NT2/D1 (cell line): ENCODE results near the gene SUN2.

ENCODE experiments used
- DNase-seq: peaks from one replicate; pipeline ENCODE4 v3.0.0-alpha.2; 2011; ENCODE audit warnings: low read depth, low spot score
- H3K27me3 ChIP-seq: 2 replicates; pipeline ENCODE4 v1.6.0; 2011; ENCODE audit warnings: mild to moderate bottlenecking; ENCODE audit not compliant: insufficient read length, insufficient read depth
- H3K36me3 ChIP-seq: 2 replicates; pipeline ENCODE4 v1.6.1; 2011; ENCODE audit warnings: mild to moderate bottlenecking, low read length, mixed read lengths; ENCODE audit not compliant: insufficient read depth, insufficient read length
- H3K4me1 ChIP-seq: 2 replicates; pipeline ENCODE4 v1.5.1; 2011; ENCODE audit not compliant: insufficient read depth, insufficient read length
- H3K4me3 ChIP-seq: 2 replicates; pipeline ENCODE4 v1.5.1; 2011; ENCODE audit warnings: low read depth; ENCODE audit not compliant: insufficient read length
- H3K9ac ChIP-seq: 2 replicates; pipeline ENCODE4 v1.6.0; 2011; ENCODE audit warnings: low read depth; ENCODE audit not compliant: insufficient read length
- H3K9me3 ChIP-seq: 2 replicates; pipeline ENCODE4 v1.5.1; 2011; ENCODE audit warnings: mild to moderate bottlenecking, low read length; ENCODE audit not compliant: insufficient read depth
- SUZ12 ChIP-seq: IDR thresholded peaks from 2 replicates; pipeline ENCODE4 v1.6.1; 2011; ENCODE audit not compliant: insufficient read length, insufficient read depth; ENCODE audit errors: extremely low read depth
- YY1 ChIP-seq: IDR thresholded peaks from 2 replicates; pipeline ENCODE4 v1.6.1; 2011; ENCODE audit not compliant: insufficient read length, insufficient read depth
- ZNF274 ChIP-seq: IDR thresholded peaks from 2 replicates; pipeline ENCODE4 v1.6.1; 2011; ENCODE audit warnings: mild to moderate bottlenecking, low read depth, low read length

SUN2 gene

GRCh38 chr22:38762551-38762983 lies 6.8 kb upstream of the SUN2 start:
- TF ChIP-seq ZNF274 (no peak), SUZ12 (no peak), YY1 (no peak)
- H3K36me3 ChIP-seq = no peaks in the 10 kb centered on the region
- no peaks in the 10 kb centered on the region for H3K9me3 ChIP-seq
- H3K4me3 ChIP-seq = no peak overlapping the region
- H3K27me3 ChIP-seq = no peaks in the 10 kb centered on the region
- peaks cover 17% of the 10 kb centered on the region for H3K4me1 ChIP-seq
- DNase-seq = no peak
- no peak overlapping the region for H3K9ac ChIP-seq

GRCh38 chr22:38761202-38762162 lies 5.7 kb upstream of the SUN2 start:
- H3K27me3 ChIP-seq = peaks cover 8% of the 10 kb centered on the region
- no peak for TF ChIP-seq ZNF274
- no peak for TF ChIP-seq SUZ12
- TF ChIP-seq YY1 = no peak
- H3K9ac ChIP-seq = peak overlapping the region; percentile 21
- no peak for DNase-seq
- no peaks in the 10 kb centered on the region for H3K36me3 ChIP-seq
- H3K9me3 ChIP-seq = no peaks in the 10 kb centered on the region
- H3K4me1 ChIP-seq = peaks cover 17% of the 10 kb centered on the region
- no peak overlapping the region for H3K4me3 ChIP-seq

DNA sequence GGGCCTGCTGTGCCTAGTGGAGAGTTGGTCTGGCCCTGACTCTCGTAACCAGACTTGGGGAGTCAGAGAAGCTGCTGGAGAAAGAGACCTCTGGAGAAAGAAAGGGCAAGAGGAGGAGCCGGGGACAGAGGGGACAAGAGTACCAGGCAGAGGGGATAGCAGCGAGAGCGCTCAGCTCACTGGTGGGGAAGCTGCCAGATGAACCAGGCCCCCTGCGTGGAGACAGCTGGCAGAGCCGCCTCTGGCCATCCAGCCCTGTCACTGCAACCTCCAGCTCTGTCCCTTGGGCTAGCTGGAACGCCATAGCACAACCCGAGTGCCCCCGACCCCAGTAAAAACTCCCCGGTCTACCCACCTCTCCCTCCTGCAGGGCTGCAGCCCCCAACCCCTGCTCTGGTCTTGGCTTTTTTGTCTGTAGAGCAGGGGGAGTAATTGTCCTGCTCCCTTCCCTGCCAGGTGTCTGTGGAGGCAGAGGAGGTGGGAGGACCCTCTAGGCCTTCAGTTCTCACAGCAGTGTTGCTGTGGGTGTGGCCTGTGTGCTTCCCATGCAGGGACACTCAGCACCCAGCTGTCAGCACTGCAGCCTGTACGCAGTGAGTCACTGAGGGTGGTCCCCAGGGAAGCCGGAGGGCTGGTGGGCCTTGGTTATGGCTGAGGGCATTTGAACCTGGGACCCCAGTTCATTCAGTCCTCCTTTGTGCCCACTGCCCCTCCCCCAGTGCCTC lies 4.8 kb upstream of the SUN2 start:
- no peak overlapping the region for H3K4me3 ChIP-seq
- TF ChIP-seq ZNF274 (no peak), YY1 (no peak), SUZ12 (no peak)
- DNase-seq = no peak
- H3K36me3 ChIP-seq = no peaks in the 10 kb centered on the region
- H3K9ac ChIP-seq = peak overlapping the region; percentile 21
- no peaks in the 10 kb centered on the region for H3K9me3 ChIP-seq
- peaks cover 10% of the 10 kb centered on the region for H3K27me3 ChIP-seq
- peaks cover 11% of the 10 kb centered on the region for H3K4me1 ChIP-seq

- Histone ChIP-seq H3K36me3 (no peaks in the 10 kb centered on the region), H3K4me3 (no peak overlapping the region), H3K4me1 (peaks cover 10% of the 10 kb centered on the region), H3K9ac (no peak overlapping the region), H3K9me3 (no peaks in the 10 kb centered on the region), H3K27me3 (peaks cover 10% of the 10 kb centered on the region)
- TF ChIP-seq SUZ12 = no peak
- TF ChIP-seq YY1 = no peak
- no peak for DNase-seq
These were observed 3.2 kb upstream of the SUN2 start for GRCh38 chr22:38759005-38759404.

GRCh38 chr22:38758276-38758945 lies 2.6 kb upstream of the SUN2 start:
- peaks cover 8% of the 10 kb centered on the region for H3K4me1 ChIP-seq
- peaks cover 3% of the 10 kb centered on the region for H3K36me3 ChIP-seq
- H3K9ac ChIP-seq = no peak overlapping the region
- no peak for TF ChIP-seq YY1
- H3K4me3 ChIP-seq = no peak overlapping the region
- DNase-seq = no peak
- peaks cover 14% of the 10 kb centered on the region for H3K27me3 ChIP-seq
- no peaks in the 10 kb centered on the region for H3K9me3 ChIP-seq

DNA sequence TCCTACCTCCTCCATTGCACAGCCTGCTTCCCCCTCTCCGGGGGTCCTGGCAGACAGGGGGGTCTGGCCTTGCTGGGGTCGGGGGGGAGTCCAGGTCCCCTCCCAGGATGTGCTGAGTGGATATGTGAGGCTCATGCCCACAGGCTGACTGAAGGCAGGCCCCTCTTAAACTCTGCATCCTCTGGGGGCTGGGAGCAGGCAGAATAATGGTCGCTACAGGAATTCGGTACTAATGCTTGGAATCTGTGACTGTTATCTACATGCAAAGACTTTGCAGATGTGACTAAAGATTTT lies 1.6 kb upstream of the SUN2 start:
- peaks cover 4% of the 10 kb centered on the region for H3K36me3 ChIP-seq
- H3K4me3 ChIP-seq = no peak overlapping the region

More for the DNA sequence above, 1.6 kb upstream of the SUN2 start:
- Histone ChIP-seq H3K4me1 (peaks cover 8% of the 10 kb centered on the region), H3K9me3 (no peaks in the 10 kb centered on the region), H3K9ac (no peak overlapping the region), H3K27me3 (peaks cover 14% of the 10 kb centered on the region)
- DNase-seq = no peak
- TF ChIP-seq YY1 = no peak
- no peak for TF ChIP-seq ZNF274
- no peak for TF ChIP-seq SUZ12
